Neural cell (in vitro differentiated cells): ENCODE data around the gene NPHP4.

Experiments
- CTCF ChIP-seq: fragments of 450-650 bp; IDR thresholded peaks from 2 replicates; pipeline ENCODE4 v1.5.1; 2014; ENCODE audit warnings: antibody characterized with exemption, mild to moderate bottlenecking, moderate library complexity; ENCODE audit not compliant: poor library complexity, severe bottlenecking
- EP300 ChIP-seq: fragments of 450-650 bp; conservative IDR thresholded peaks from 2 replicates; pipeline ENCODE4 v1.6.1; 2014; ENCODE audit warnings: antibody characterized with exemption, mild to moderate bottlenecking, moderate library complexity; ENCODE audit not compliant: poor library complexity, severe bottlenecking
- EZH2 ChIP-seq: fragments of 200-600, 300-800 bp; shearing (Covaris generic), sonication (generic); IDR thresholded peaks from 2 replicates; pipeline ENCODE4 v1.6.1; 2014; ENCODE audit warnings: antibody characterized with exemption, low read length, borderline replicate concordance, mild to moderate bottlenecking; ENCODE audit not compliant: insufficient read depth, poor library complexity, severe bottlenecking
- MXI1 ChIP-seq: fragments of 450-650 bp; conservative IDR thresholded peaks from 2 replicates; pipeline ENCODE4 v1.6.1; 2014; ENCODE audit warnings: antibody characterized with exemption, mild to moderate bottlenecking; ENCODE audit not compliant: poor library complexity, severe bottlenecking
- POLR2AphosphoS5 ChIP-seq: IDR thresholded peaks from 2 replicates; pipeline ENCODE4 v1.6.1; 2012
- RAD21 ChIP-seq: fragments of 450-650 bp; conservative IDR thresholded peaks from 2 replicates; pipeline ENCODE4 v1.6.1; 2014; ENCODE audit warnings: antibody characterized with exemption, mild to moderate bottlenecking, moderate library complexity
- REST ChIP-seq: IDR thresholded peaks from 2 replicates; pipeline ENCODE4 v1.6.1; 2012; ENCODE audit warnings: borderline replicate concordance
- SMC3 ChIP-seq: fragments of 450-650 bp; conservative IDR thresholded peaks from 2 replicates; pipeline ENCODE4 v1.6.1; 2014; ENCODE audit warnings: antibody characterized with exemption, mild to moderate bottlenecking, moderate library complexity; ENCODE audit not compliant: poor library complexity
- TAF1 ChIP-seq: IDR thresholded peaks from 2 replicates; pipeline ENCODE4 v1.6.1; 2012; ENCODE audit warnings: low read depth

- TF ChIP-seq CTCF, result no peak
- TF ChIP-seq EP300, result no peak
- no peak for TF ChIP-seq TAF1
- TF ChIP-seq REST, result no peak
- no peak for TF ChIP-seq SMC3
- no peak for TF ChIP-seq MXI1
- no peak for TF ChIP-seq EZH2
- no peak for TF ChIP-seq RAD21
- no peak for TF ChIP-seq POLR2AphosphoS5
These were observed 21.3 kb upstream of the NPHP4 start for GRCh38 chr1:6013491-6013890.
